K562 (cell line): ENCODE measurements around the gene CHTF8. TPM values are rescaled to one million over a fixed set of nuclear protein-coding genes. Genes with fewer than 3 reads are reported as not detected.

ENCODE experiments used
- CBFB ChIP-seq: sonication (generic); formaldehyde crosslinking; IDR thresholded peaks from 2 replicates; pipeline ENCODE4 v1.4.0; 2020; ENCODE audit warnings: mild to moderate bottlenecking, missing genetic modification reagents
- GABPB1 ChIP-seq: sonication (generic); formaldehyde crosslinking; IDR thresholded peaks from 2 replicates; pipeline ENCODE4 v1.8.0; 2022; ENCODE audit warnings: mild to moderate bottlenecking, missing genetic modification reagents
- MGA ChIP-seq: fragments of 450-650 bp; IDR thresholded peaks from 2 replicates; pipeline ENCODE4 v1.6.1; 2016; ENCODE audit warnings: mild to moderate bottlenecking, moderate library complexity
- PRMT5 ChIP-seq: sonication (generic); formaldehyde crosslinking; IDR thresholded peaks from 2 replicates; pipeline ENCODE4 v1.5.0; 2020; ENCODE audit warnings: missing genetic modification reagents
- PTRF ChIP-seq: fragments of 450-650 bp; IDR thresholded peaks from 2 replicates; pipeline ENCODE4 v1.6.1; 2016; ENCODE audit warnings: mild to moderate bottlenecking, missing genetic modification characterization, missing compliant biosample characterization
- ZBTB8A ChIP-seq: fragments of 450-650 bp; IDR thresholded peaks from 2 replicates; pipeline ENCODE4 v1.6.1; 2018; ENCODE audit warnings: mild to moderate bottlenecking, moderate library complexity; ENCODE audit not compliant: partially characterized antibody
- ZNF609 ChIP-seq: sonication (generic); formaldehyde crosslinking; IDR thresholded peaks from 2 replicates; pipeline ENCODE4 v1.8.1; 2023; ENCODE audit warnings: missing genetic modification reagents, mild to moderate bottlenecking, borderline replicate concordance
- polyA plus RNA-seq, 8 experiments: library from polyadenylated mRNA; depleted of rRNA in 4 of 8; stranded (reverse) in 5 of 8; unstranded in 3 of 8; fragments of >200 nt; fragmentation: Nextera tagmentation in 2 of 8; fragmentation: Illumina TruSeq in 1 of 8; extraction: Ambion mirVana in 2 of 8; extraction: Trizol in 1 of 8; gene quantifications; 2 replicates each; pipeline versions ENCODE4 v1.2.1 to v1.2.3, GENCODE V29; 2011 to 2014; ENCODE audit warnings: inconsistent platforms in 1 of 8, missing spikeins in 1 of 8
- total RNA-seq, 7 experiments: library from RNA; depleted of rRNA in 6 of 7; stranded (reverse); fragments of >200 nt in 6 of 7; fragmentation: Illumina TruSeq in 2 of 7; extraction: Trizol in 2 of 7; gene quantifications; 2 replicates each; pipeline versions ENCODE4 v1.2.1 to v1.2.3, GENCODE V29; 2011 to 2021; ENCODE audit warnings: low replicate concordance in 1 of 7

The CHTF8 gene
- total and polyA plus RNA-seq, 9 of the 15 experiments (the other 6 are each of a cell fraction or from before 2014, with no cell fraction given): 20.2 to 199 (median 108) TPM

DNA sequence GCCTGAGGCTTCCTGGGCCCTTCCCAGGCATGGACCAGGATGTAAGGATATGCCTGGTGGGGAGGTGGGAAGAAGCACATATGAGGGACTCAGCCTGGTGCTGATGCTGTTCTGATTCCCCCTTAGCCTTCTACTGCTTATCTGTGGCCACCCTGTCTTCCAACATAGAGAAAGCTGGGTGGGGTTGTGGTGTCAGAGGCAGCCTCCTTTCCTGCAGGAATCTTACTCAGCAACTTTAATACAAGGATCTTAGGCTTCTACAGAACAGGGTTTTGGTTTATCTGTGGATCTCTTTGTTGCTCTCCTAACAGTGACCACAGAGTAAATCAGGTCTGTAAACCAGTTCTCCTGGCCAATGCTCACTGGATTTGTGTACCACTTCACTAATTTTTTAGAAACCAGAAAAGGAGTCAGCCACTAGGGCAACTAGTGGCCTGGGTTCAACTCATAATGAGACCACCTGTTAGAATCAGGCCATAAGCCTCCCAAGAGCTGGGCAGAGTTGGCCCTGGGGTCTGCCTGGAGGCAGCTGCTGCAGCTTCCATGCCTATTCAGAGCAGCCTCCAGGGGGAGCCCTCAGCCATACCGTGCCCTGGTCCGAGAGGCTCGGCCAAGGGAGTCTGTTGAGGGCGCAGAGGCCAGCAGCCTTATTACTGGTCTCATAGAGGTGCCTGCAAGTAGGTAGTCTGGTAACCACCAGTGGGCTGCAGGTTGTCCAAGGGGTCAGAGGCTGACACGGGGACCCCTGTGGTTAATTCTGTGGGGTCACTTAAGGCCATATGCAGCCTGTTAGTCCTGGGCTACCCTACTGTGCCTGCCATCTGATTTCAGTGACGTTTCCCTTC lies 19.9 kb downstream of the CHTF8 start (continued):
- TF ChIP-seq ZNF609 (CRISPR knock-in tag) (no peak), MGA (no peak), GABPB1 (no peak), ZBTB8A (no peak), PRMT5 (CRISPR knock-in tag) (no peak), CBFB (no peak), PTRF (no peak)
